Urothelium cell line (cell line): Measurements from ENCODE around the gene ADAMTSL4.

Experiments used
- DNase-seq: peaks from one replicate; pipeline ENCODE4 v3.0.0; 2011; ENCODE audit warnings: low spot score, mixed read lengths
- FAIRE-seq: peaks from 2 replicates; lab custom pipeline; 2011; peaks lifted over from hg19 to GRCh38; lab: Jason Lieb, UNC

ADAMTSL4 gene

GRCh38 chr1:150548632-150549495, at the start of gene ADAMTSL4:
ADAMTSL4 (plus strand) TSS chr1:150549408; CDS start chr1:150552289, 2,881 bp downstream.
- FAIRE-seq = no peak

DNA sequence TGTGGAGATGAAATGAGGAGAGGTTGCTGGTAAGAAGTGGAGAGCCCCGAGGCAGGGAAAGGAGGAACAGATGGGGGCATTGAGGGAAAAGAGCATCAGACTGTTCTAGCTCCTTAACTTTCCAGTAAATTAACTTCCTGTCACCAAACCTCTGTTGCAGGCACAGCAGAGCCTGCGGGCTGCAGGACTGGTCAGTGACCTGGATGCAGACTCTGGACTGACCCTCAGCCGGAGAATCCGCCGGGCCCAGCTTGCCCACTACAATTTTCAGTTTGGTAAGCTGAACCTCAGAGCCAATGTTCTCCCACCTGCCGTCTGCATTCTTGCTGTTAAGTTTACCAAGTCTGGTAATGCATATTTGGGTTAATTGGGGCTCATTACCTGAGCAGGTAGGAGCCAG, 43.8 kb upstream of the ADAMTSL4 start:
- FAIRE-seq = no peak
- DNase-seq = no peak

More at GRCh38 chr1:150548632-150549495, at the start of gene ADAMTSL4:
- DNase-seq = peak; percentile 74

DNA sequence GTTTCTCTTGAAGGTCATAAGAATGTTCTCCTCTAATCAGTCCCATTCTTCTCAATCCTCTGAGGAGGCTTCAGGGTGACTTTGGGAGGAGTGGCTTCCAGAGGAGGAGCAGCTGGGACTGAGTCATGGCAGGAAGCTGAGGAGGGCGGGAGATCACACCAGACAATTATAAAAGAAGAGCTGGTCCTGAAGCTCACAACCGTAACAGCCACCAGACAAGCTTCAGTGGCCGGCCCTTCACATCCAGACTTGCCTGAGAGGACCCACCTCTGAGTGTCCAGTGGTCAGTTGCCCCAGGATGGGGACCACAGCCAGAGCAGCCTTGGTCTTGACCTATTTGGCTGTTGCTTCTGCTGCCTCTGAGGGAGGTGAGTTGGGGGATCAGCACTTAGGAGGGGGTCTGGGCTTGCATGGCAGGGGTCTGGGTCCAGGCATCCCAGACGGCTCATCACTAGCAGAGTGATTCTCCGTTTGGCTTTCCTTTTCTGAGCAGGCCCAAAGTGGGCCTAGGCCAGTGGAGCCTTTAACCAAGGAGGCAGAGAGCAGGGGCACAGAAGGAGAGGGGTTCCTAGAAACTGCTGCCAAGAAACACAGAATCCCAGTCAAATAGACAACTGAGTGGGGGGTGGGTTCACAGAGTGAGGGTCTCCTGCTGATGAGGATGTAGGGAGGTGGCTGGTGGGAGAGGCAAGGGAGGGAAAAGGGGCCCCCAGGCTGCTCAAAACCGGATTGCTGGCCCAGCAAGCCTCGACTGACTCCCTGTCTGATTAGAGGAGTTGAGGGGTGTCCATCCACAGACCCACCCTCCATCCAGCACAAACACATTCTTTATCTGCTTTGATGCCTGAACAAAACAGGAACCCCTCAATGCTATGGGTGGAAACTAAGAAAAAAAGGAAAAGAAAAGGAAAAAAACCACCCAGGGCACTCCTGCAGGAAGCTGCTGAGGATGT, 41.0 kb upstream of the ADAMTSL4 start, which contains the start of gene ECM1:
Gene ECM1 (plus strand): TSS at position 198 of the 953 bp plus-strand sequence. CDS start 101 bp downstream, at position 299.
- FAIRE-seq (no peak), DNase-seq (peak; percentile 85)

GRCh38 chr1:150508982-150509381, 40.2 kb upstream of the ADAMTSL4 start:
- DNase-seq (no peak), FAIRE-seq (no peak)

- FAIRE-seq (no peak), DNase-seq (no peak)
Measured at GRCh38 chr1:150511551-150511950, 37.7 kb upstream of the ADAMTSL4 start.

- FAIRE-seq = no peak
- no peak for DNase-seq
Measured at GRCh38 chr1:150511985-150512660, 37.1 kb upstream of the ADAMTSL4 start.

DNA sequence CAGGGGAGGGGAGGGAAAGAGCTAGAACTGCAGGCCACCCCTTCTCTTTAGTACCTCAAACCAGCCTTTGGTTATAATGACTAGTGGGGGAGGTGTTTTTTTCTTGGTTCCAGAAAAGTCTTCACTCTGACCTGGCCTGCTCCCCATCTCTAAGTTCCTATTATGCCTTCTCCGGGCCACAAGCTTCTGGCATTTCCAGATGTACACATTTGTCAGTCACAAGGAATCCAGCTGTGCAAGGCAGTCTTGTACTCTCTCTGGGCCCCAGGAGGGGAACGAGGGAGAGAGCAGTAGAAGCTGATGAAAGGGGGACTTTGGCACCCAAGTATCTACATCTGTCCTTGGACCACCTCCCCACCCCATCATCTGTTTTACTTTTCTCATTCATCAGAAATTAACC, 36.4 kb upstream of the ADAMTSL4 start:
- DNase-seq = no peak
- no peak for FAIRE-seq

- FAIRE-seq (no peak), DNase-seq (no peak)
Measured at GRCh38 chr1:150513351-150513791, 35.8 kb upstream of the ADAMTSL4 start.

GRCh38 chr1:150514260-150514659, 34.9 kb upstream of the ADAMTSL4 start:
- FAIRE-seq (no peak), DNase-seq (no peak)

- no peak for FAIRE-seq
Measured at GRCh38 chr1:150514913-150515327, 34.3 kb upstream of the ADAMTSL4 start.

DNA sequence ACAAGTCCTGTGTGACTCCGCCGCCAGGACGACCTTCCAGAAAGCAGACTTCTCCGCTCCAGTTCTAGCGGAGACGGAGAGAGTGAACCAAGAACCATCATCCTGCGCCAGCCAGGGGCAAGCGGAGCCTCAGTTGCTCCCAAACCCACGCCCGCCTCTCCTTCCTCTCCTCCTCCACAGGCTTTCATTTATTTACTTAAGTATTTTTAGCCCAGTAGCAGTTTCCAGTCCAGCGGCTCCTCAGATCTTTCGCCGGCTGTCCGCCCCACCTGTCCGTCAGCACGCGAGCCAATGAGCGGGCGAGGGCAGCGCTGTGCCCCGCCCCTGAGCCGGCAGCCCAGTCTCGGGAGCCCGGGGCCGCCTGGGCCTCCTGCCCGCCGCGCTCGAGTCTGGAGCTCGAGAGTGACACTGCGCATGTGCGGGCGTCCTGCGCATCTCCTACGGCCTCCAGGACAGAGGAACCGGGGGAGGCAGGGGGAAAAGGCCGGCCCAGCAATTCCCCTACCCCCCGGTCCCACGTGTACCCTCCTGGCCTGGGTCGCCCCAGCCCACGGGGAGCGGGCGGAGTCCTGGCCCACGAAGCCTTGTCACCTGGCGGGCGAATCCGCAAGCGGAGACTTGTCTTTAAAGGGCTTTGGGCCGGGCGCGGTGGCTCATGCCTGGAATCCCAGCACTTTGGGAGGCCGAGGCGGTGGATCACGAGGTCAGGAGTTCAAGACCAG, 33.7 kb upstream of the ADAMTSL4 start, which contains the start of gene FALEC:
Gene FALEC (plus strand): TSS at position 425 of the 722 bp plus-strand sequence.
- DNase-seq (peak; percentile 99), FAIRE-seq (peak; percentile 80)

More at GRCh38 chr1:150514913-150515327, 34.3 kb upstream of the ADAMTSL4 start:
- DNase-seq = no peak

- FAIRE-seq = no peak
- DNase-seq = no peak
Measured at GRCh38 chr1:150516050-150516591, 33.1 kb upstream of the ADAMTSL4 start.

- no peak for DNase-seq
- no peak for FAIRE-seq
Measured at GRCh38 chr1:150516616-150517015, 32.6 kb upstream of the ADAMTSL4 start.

GRCh38 chr1:150521196-150521968, 27.8 kb upstream of the ADAMTSL4 start:
- no peak for FAIRE-seq
- DNase-seq = no peak

DNA sequence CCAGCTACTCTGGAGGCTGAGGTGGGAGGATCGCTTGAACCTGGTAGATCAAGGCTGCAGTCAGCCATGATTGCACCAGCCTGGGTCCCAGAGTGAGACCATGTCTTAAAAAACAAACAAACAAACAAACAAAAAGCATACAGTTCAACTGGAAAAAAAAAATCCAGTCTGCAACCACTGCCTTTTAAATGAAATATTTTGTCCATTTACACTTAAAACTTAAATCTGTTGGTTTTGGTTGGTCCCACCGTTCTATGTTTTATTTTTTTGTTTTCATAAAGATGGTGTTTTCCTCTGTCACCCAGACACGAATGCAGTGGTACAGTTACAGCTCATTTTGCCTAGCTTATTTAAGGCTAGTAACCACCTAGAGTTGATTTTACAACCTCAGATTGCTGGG, 23.9 kb upstream of the ADAMTSL4 start:
- DNase-seq (no peak), FAIRE-seq (no peak)

DNA sequence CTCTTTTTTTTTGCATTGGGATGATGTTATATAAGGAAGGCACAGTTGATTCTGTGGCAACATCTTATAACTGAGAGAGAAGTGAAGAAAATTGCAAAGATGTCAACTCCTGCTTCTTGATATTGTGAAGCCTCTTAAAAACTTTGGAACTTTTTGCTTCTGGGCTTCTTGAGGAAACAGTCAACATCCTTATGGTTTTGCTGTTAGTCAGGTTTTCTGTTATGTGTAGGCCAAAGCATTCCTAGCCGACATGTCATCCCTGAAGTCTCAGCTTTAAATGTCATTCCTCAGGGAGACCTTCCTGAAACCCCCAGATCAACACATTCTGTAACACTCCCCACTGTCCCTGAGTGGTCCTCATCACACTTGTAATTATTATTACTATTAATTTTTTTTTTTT, 21.0 kb upstream of the ADAMTSL4 start:
- DNase-seq (no peak), FAIRE-seq (no peak)

DNA sequence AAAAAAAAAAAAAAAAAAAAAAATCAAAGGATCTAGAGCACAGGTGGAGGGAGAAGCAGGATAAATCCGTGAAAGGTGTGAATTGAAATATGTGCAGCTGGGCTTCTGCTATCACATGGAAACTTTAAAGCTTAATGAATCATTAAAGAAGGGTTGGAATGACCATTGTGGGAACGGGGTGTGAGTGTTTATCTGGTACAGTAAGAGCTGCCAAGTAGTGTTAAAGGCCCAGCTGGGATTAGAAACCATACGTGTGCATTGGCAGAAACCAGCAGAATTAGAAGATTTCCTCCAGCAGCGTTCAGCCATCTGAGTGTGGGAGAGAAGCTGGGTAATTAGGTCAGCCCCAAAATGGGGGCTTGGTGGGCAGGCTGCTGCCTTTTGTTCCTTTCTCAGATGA, 20.2 kb upstream of the ADAMTSL4 start:
- FAIRE-seq = no peak
- DNase-seq = no peak

DNA sequence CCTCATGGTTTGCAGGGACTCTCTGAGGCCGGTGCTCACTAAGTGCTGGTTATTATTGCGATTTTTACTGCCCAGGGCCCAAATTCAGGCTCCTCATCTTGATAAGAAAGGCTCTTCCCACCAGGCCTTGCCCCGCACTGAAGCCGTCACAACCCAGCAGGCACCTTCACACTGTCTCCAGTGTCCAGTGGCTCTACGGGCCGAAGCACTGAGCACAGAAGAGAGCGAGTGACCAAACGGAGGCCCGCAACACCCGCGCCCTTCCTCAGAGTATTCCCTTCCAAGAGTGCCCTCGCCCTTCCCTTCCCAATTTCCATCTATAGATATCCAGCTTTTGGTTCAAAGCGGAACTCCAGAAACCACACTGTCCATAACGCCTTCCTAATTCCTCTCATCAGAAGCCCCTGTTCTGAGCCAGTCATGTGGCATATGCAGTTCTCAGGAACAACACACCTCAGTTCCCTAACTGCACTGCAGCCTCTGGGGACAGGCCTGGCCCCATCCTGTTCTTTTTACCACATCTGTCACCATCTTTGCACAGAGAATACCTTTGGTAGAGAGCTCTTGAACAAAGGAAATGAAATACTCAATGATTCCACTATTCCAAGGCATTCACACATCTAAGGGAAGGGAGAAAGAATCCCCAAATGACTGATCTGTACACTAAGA, 18.6 kb upstream of the ADAMTSL4 start:
- no peak for DNase-seq
- no peak for FAIRE-seq
